ENCODE data around the gene ABCA3.

- TF ChIP-seq CTCF (IDR thresholded peaks at IDR 0.05), result no peak
- TF ChIP-seq POLR2A (IDR thresholded peaks at IDR 0.05), result no peak
- TF ChIP-seq EP300 (IDR thresholded peaks at IDR 0.05), result no peak
Measured at GRCh38 chr16:2280981-2281542, 59.5 kb downstream of the ABCA3 start.

All from upper lobe of left lung (tissue), 4 donors.